ENCODE measurements around the gene FAM222B.

- TF ChIP-seq EZH2phosphoT487 (IDR thresholded peaks at IDR 0.05): no peak
- TF ChIP-seq, protein P1, sequence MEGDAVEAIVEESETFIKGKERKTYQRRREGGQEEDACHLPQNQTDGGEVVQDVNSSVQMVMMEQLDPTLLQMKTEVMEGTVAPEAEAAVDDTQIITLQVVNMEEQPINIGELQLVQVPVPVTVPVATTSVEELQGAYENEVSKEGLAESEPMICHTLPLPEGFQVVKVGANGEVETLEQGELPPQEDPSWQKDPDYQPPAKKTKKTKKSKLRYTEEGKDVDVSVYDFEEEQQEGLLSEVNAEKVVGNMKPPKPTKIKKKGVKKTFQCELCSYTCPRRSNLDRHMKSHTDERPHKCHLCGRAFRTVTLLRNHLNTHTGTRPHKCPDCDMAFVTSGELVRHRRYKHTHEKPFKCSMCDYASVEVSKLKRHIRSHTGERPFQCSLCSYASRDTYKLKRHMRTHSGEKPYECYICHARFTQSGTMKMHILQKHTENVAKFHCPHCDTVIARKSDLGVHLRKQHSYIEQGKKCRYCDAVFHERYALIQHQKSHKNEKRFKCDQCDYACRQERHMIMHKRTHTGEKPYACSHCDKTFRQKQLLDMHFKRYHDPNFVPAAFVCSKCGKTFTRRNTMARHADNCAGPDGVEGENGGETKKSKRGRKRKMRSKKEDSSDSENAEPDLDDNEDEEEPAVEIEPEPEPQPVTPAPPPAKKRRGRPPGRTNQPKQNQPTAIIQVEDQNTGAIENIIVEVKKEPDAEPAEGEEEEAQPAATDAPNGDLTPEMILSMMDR (IDR thresholded peaks at IDR 0.05): no peak
Measured at GRCh38 chr17:28740406-28741357, 101.9 kb downstream of the FAM222B start.
